B cell (primary cell): ENCODE results near the gene SLC45A3. TPM values are rescaled to one million over a fixed set of nuclear protein-coding genes. Genes with fewer than 3 reads are reported as not detected.

Experiments used
- ATAC-seq: fragments of 200-7000 bp; cut with Tn5 transposase; one replicate; pipeline ENCODE4 v1.10.0; 2021; ENCODE audit warnings: low read depth, mild to moderate bottlenecking, moderate number of reproducible peaks, moderate library complexity
- CTCF ChIA-PET: fragments of 350-600 bp; sonication (Branson Sonifier 250); formaldehyde crosslinking; loops from one replicate; lab custom pipeline; 2021; ENCODE audit warnings: antibody characterized with exemption, inconsistent platforms; lab: Charles Lee
- POLR2A ChIA-PET: fragments of 350-600 bp; sonication (Branson Sonifier 250); formaldehyde crosslinking; loops from one replicate; lab custom pipeline; 2021; ENCODE audit warnings: antibody characterized with exemption; lab: Charles Lee
- DNase-seq: peaks from one replicate; pipeline ENCODE4 v3.0.0; 2013
- H2AFZ ChIP-seq: 2 replicates; pipeline ENCODE4 v1.6.1; 2012; ENCODE audit warnings: mild to moderate bottlenecking, low read depth, low read length; ENCODE audit not compliant: insufficient read depth, poor library complexity, severe bottlenecking
- H3K27ac ChIP-seq, 2 donors: 1 replicate in 1 of 2; 2 replicates in 1 of 2; pipeline ENCODE4 v1.5.1; 2012 to 2013; ENCODE audit warnings: low read length in 2 of 2, mild to moderate bottlenecking in 2 of 2, moderate library complexity in 1 of 2
- H3K27me3 ChIP-seq, 4 experiments: fragments of 200-600 bp in 1 of 4; sonication (generic) in 1 of 4; replicated peaks in 1 of 4; 1 replicate in 2 of 4; 2 replicates in 2 of 4; pipeline versions ENCODE4 v1.6.1 to v1.7.0; 2013 to 2016; ENCODE audit warnings: low read length in 3 of 4, mild to moderate bottlenecking in 2 of 4, mixed read lengths in 1 of 4, moderate library complexity in 1 of 4; ENCODE audit not compliant: insufficient read depth in 4 of 4, control insufficient read depth in 3 of 4; ENCODE audit errors: control extremely low read depth in 1 of 4
- H3K36me3 ChIP-seq, 2 experiments: replicated peaks in 1 of 2; 1 replicate in 1 of 2; 2 replicates in 1 of 2; pipeline versions ENCODE4 v1.6.1 to v1.7.1; 2013; ENCODE audit warnings: low read length in 1 of 2; ENCODE audit not compliant: insufficient read depth in 2 of 2, control insufficient read depth in 1 of 2; ENCODE audit errors: control extremely low read depth in 1 of 2, extremely low read depth in 1 of 2
- H3K4me1 ChIP-seq, 2 donors: fragments of 200-600 bp in 1 of 2; sonication (generic) in 1 of 2; 1 replicate in 1 of 2; 2 replicates in 1 of 2; pipeline versions ENCODE4 v1.5.1 to v1.6.1; 2013 to 2017; ENCODE audit warnings: low read length in 2 of 2; ENCODE audit not compliant: control insufficient read depth in 2 of 2, insufficient read depth in 2 of 2
- H3K4me2 ChIP-seq: replicated peaks from 2 replicates; pipeline ENCODE3; 2012; ENCODE audit warnings: mild to moderate bottlenecking, low read depth, low read length; ENCODE audit not compliant: poor library complexity, severe bottlenecking
- H3K4me3 ChIP-seq, 5 experiments: fragments of 200-600 bp in 1 of 5; sonication (generic) in 1 of 5; 1 replicate in 3 of 5; 2 replicates in 2 of 5; pipeline versions ENCODE4 v1.5.1 to v1.7.0; 2011 to 2016; ENCODE audit warnings: low read length in 4 of 5, mild to moderate bottlenecking in 4 of 5, low read depth in 2 of 5, control low read depth in 1 of 5, moderate library complexity in 1 of 5; ENCODE audit not compliant: insufficient read depth in 1 of 5; ENCODE audit errors: control extremely low read depth in 1 of 5, extremely low read depth in 1 of 5
- H3K79me2 ChIP-seq: fragments of 200-600 bp; sonication (generic); one replicate; pipeline ENCODE4 v1.6.0; 2016; ENCODE audit warnings: low read length; ENCODE audit not compliant: control insufficient read depth, insufficient read depth
- H3K9ac ChIP-seq: fragments of 200-600 bp; sonication (generic); 2 replicates; pipeline ENCODE4 v1.6.1; 2017; ENCODE audit warnings: mild to moderate bottlenecking, low read length, moderate library complexity
- H3K9me3 ChIP-seq, 3 donors: one replicate each; pipeline versions ENCODE4 v1.6.1 to v1.7.1; 2013; ENCODE audit warnings: low read length in 2 of 3; ENCODE audit not compliant: control insufficient read depth in 2 of 3, insufficient read depth in 1 of 3; ENCODE audit errors: control extremely low read depth in 1 of 3
- H4K20me1 ChIP-seq: 2 replicates; pipeline ENCODE4 v1.6.0; 2012; ENCODE audit warnings: mild to moderate bottlenecking, low read length; ENCODE audit not compliant: insufficient read depth, control insufficient read depth, poor library complexity, severe bottlenecking
- H3K27ac Mint-ChIP-seq: one replicate; pipeline ENCODE4 v1.8.0; 2021; ENCODE audit warnings: mixed read lengths
- H3K27me3 Mint-ChIP-seq: one replicate; pipeline ENCODE4 v1.8.0; 2021; ENCODE audit warnings: mixed read lengths
- H3K4me1 Mint-ChIP-seq: one replicate; pipeline ENCODE4 v1.8.0; 2021; ENCODE audit warnings: mixed read lengths
- H3K4me3 Mint-ChIP-seq: one replicate; pipeline ENCODE4 v1.8.0; 2021; ENCODE audit warnings: mixed read lengths
- H3K9me3 Mint-ChIP-seq: one replicate; pipeline ENCODE4 v1.8.0; 2022; ENCODE audit warnings: mixed read lengths; ENCODE audit not compliant: insufficient read depth
- CTCF ChIP-seq: fragments of 200-600 bp; IDR thresholded peaks from one replicate; pipeline ENCODE4 v1.8.0; 2022; ENCODE audit warnings: antibody characterized with exemption, mild to moderate bottlenecking
- EZH2 ChIP-seq: IDR thresholded peaks from 2 replicates; pipeline ENCODE4 v1.6.1; 2012; ENCODE audit warnings: borderline replicate concordance, low read depth, mild to moderate bottlenecking, moderate library complexity, low read length; ENCODE audit not compliant: insufficient read depth, poor library complexity, severe bottlenecking
- WGBS: methylation state at CpG from one replicate; pipeline ENCODE4 v1.1.5; 2013; ENCODE audit warnings: missing lambda C conversion rate; ENCODE audit not compliant: insufficient coverage; 5-methylcytosine and 5-hydroxymethylcytosine counted together
- intact Hi-C: fragments of 100-400 bp; cut with micrococcal nuclease; formaldehyde crosslinking; loops from one replicate; pipeline ENCODE4 v1.10.0; 2022
- polyA plus RNA-seq: library from polyadenylated mRNA; depleted of rRNA; stranded (reverse); fragments of >200 nt; gene quantifications from 2 replicates; pipeline ENCODE4 v1.2.3, GENCODE V29; 2012
- total RNA-seq, 2 donors: library from RNA; stranded (reverse); fragments of 120-200 nt in 1 of 2; gene quantifications; 1 replicate in 1 of 2; 2 replicates in 1 of 2; pipeline versions ENCODE4 v1.2.3 to v1.2.4, GENCODE V29; 2013 to 2022

Gene SLC45A3
- total and polyA plus RNA-seq, 2 donors (not counting 1 experiment from before 2014, with no cell fraction given) = 5.0 to 23.9 TPM

- TF ChIP-seq EZH2 (no peak), CTCF (no peak)
- POLR2A ChIA-PET = no interaction called here
These were observed 3.1 kb downstream of the SLC45A3 start for GRCh38 chr1:205677167-205677566.

GRCh38 chr1:205676597-205676996 lies 3.7 kb downstream of the SLC45A3 start:
- no peaks in the 10 kb centered on the region for H3K27me3 Mint-ChIP-seq
- Histone ChIP-seq H3K36me3 (peaks cover 0 to 3% of the 10 kb centered on the region in 2 experiments), H3K9ac (no peak overlapping the region), H4K20me1 (peaks cover 8% of the 10 kb centered on the region), H3K4me1 (peaks cover 41 to 54% of the 10 kb centered on the region in 2 donors), H3K4me3 (no peak overlapping the region), H3K4me2 (peak overlapping the region; percentile 7), H3K79me2 (peaks cover 74% of the 10 kb centered on the region), H3K27ac (peak overlapping the region in 1 of 2 donors; percentile 23), H2AFZ (no peak overlapping the region), H3K9me3 (no peaks in the 10 kb centered on the region), H3K27me3 (no peaks in the 10 kb centered on the region)
- DNase-seq = no peak
- WGBS = 86% methylated on average over 3 of the region's 3 CpGs
- no peak for TF ChIP-seq EZH2
- no peak for ATAC-seq
- peaks cover 43% of the 10 kb centered on the region for H3K4me1 Mint-ChIP-seq
- H3K27ac Mint-ChIP-seq = no peak overlapping the region
- intact Hi-C loops = no loop called here
- ChIA-PET CTCF (interaction anchor here (1.1 to 9.1 kb wide), 5 partner anchors 9 to 86 kb away, joined by 3 to 76 read pairs (median 6); no protein-coding TSS in a partner anchor), POLR2A (no interaction called here)
- H3K9me3 Mint-ChIP-seq = no peaks in the 10 kb centered on the region
- no peak overlapping the region for H3K4me3 Mint-ChIP-seq

More at GRCh38 chr1:205677167-205677566, 3.1 kb downstream of the SLC45A3 start:
- CTCF ChIA-PET = interaction anchor here (1.0 to 9.1 kb wide), 7 partner anchors 10 to 323 kb away, joined by 3 to 76 read pairs (median 4); no protein-coding TSS in a partner anchor
- Histone ChIP-seq H3K4me3 (no peak overlapping the region), H3K27ac (no peak overlapping the region), H3K9ac (no peak overlapping the region), H3K9me3 (no peaks in the 10 kb centered on the region), H3K4me2 (peak overlapping the region; percentile 7), H3K79me2 (peaks cover 68% of the 10 kb centered on the region), H4K20me1 (peaks cover 8% of the 10 kb centered on the region), H3K36me3 (peaks cover 0 to 3% of the 10 kb centered on the region in 2 experiments), H2AFZ (peak overlapping the region; percentile 10), H3K4me1 (peaks cover 35 to 48% of the 10 kb centered on the region in 2 donors), H3K27me3 (no peaks in the 10 kb centered on the region)
- Mint-ChIP-seq H3K4me1 (peaks cover 37% of the 10 kb centered on the region), H3K27ac (no peak overlapping the region), H3K4me3 (peak overlapping the region; percentile 29), H3K9me3 (no peaks in the 10 kb centered on the region), H3K27me3 (no peaks in the 10 kb centered on the region)
- ATAC-seq (no peak), DNase-seq (no peak)
- WGBS = 46% methylated on average over 4 of the region's 5 CpGs
- intact Hi-C loops = no loop called here
